OCI-M2 (cell line): ENCODE measurements around the gene MBD3L1.

Source experiments
- DNase-seq: peaks from one replicate; lab custom pipeline; 2025; ENCODE audit not compliant: unreplicated experiment; lab: John Stamatoyannopoulos, UW

MBD3L1 gene

DNA sequence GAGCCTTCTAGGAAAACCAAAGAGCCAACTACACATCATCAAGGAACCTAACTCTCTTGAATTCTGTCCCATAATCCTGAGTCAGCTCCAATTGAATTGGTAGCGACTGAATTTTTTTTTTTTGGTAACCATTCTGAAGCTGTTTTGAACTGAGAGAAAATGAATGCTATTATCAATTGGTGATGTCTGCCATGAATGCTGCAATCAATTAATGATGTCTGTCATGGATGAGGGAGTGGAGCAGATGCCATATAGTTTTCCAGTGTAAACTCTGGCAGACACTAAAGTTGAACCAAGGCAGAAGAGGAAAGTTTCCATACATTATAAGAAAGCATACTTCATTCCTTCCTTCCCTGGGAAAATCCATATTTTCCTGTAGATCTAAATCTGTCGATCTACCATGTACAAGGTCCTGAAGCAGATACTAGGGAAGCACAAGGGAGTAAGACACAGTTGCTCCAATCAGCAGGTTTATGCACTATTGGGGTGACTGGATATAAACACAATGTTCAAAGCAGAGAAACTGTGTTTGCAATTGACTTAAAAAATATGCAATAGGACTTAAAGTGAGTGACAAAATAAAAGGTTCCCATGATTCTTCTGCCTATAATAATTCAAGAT lies 48.8 kb downstream of the MBD3L1 start:
- DNase-seq = no peak

DNA sequence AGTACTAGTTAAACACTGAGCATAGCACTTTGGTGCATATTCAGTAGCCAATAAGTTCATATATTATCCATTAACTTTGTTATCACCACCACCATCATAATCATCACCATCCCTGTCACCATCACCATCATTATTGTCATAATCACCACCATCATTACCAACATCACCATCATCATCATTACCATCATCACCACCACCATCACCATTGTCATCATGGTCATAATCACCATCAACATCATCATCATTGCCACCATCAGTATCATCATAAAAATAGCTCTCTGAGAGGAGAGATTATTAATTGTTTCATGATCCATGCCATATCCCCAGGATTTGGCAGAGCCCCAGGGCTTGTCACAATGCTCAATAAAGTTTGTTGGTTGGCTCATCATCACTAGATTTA lies 49.3 kb downstream of the MBD3L1 start:
- no peak for DNase-seq

DNA sequence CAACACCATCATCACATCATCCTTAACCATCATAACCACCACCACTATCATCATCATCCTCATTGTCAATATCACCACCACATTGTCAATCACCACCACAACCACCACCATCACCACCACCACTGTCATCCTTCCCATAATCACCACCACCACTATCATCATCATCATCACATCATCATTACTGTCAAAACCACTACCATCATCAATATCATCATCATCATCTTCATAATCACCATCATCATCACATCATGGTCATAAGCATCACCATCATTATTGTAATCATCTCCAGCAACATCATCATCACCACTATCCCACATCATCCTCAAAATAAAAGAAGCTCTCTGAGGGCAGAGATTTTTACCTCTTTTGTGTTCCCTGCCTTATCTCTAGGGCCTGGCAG lies 52.2 kb downstream of the MBD3L1 start:
- no peak for DNase-seq

DNA sequence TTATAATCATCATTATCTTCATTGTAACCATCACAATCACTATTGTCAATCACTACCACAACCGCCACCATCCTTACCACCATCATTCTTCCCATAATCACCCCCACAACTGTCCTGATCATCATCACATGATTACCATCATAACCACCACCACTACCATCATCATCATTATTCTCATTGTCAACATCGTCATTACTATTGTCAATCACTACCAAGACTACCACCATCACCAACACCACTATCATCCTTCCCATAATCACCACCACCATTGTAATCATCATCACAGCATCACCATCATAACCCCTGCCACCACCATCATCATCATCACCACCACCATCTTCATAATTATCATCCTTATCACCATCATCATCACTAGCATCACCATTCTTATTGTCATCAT lies 55.2 kb downstream of the MBD3L1 start:
- no peak for DNase-seq

DNA sequence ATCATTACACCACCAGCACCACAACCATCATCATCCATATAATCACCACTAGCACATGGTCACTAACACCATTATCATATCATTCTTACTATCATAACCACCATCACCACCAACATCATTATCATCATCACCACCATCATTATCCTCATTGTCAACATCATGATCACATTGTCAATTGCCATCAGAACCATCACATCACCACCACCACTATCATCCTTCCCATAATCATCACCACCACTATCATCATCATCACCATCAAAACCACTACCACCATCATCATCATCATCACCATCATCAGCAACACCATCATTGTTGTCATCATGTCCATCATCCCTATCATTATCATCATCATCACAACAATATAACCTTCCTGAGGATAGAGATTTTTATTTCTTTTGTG lies 58.1 kb downstream of the MBD3L1 start:
- DNase-seq = no peak
